HL-60 (cell line): ENCODE data around the gene RSRC1.

Experiments
- DNase-seq, 2 experiments: peaks; one replicate each; pipeline ENCODE4 v3.0.0-alpha.2; 2010 to 2020; ENCODE audit warnings: low read depth in 1 of 2, low spot score in 1 of 2
- H3K27ac ChIP-seq: fragments of 250-450 bp; sonication (Bioruptor Pico); replicated peaks from 2 replicates; pipeline ENCODE4 v1.5.1; 2020; ENCODE audit warnings: mild to moderate bottlenecking, moderate library complexity
- H3K27me3 ChIP-seq: fragments of 250-450 bp; sonication (Bioruptor Pico); 2 replicates; pipeline ENCODE4 v1.5.1; 2021; ENCODE audit warnings: mild to moderate bottlenecking, moderate library complexity; ENCODE audit not compliant: insufficient read depth, poor library complexity, severe bottlenecking
- H3K4me3 ChIP-seq: replicated peaks from 2 replicates; pipeline ENCODE4 v1.5.1; 2011; ENCODE audit warnings: mild to moderate bottlenecking, control low read depth, low read length; ENCODE audit not compliant: insufficient read depth
- CTCF ChIP-seq: IDR thresholded peaks from one replicate; pipeline ENCODE4 v1.5.1; 2011; ENCODE audit warnings: low read length, control low read depth, inconsistent platforms; ENCODE audit not compliant: insufficient read depth
- GABPA ChIP-seq: IDR thresholded peaks from 2 replicates; pipeline ENCODE4 v1.6.1; 2012; ENCODE audit warnings: low read depth
- POLR2AphosphoS5 ChIP-seq: IDR thresholded peaks from 2 replicates; pipeline ENCODE4 v1.6.1; 2012; ENCODE audit warnings: low read depth
- REST ChIP-seq: IDR thresholded peaks from 2 replicates; pipeline ENCODE4 v1.6.1; 2012; ENCODE audit warnings: low read depth; ENCODE audit not compliant: insufficient replicate concordance
- SPI1 ChIP-seq: IDR thresholded peaks from 2 replicates; pipeline ENCODE4 v1.6.1; 2012; ENCODE audit warnings: low read depth, mild to moderate bottlenecking, borderline replicate concordance

Gene RSRC1

GRCh38 chr3:158519776-158520175 is 409.9 kb downstream of the RSRC1 start:
- no peak for TF ChIP-seq POLR2AphosphoS5
- no peak for TF ChIP-seq REST
- no peak for TF ChIP-seq SPI1
- TF ChIP-seq CTCF: no peak
- TF ChIP-seq GABPA: no peak
- H3K4me3 ChIP-seq: no peak overlapping the region
- H3K27ac ChIP-seq: no peak overlapping the region
- no peak for DNase-seq
- no peaks in the 10 kb centered on the region for H3K27me3 ChIP-seq

DNA sequence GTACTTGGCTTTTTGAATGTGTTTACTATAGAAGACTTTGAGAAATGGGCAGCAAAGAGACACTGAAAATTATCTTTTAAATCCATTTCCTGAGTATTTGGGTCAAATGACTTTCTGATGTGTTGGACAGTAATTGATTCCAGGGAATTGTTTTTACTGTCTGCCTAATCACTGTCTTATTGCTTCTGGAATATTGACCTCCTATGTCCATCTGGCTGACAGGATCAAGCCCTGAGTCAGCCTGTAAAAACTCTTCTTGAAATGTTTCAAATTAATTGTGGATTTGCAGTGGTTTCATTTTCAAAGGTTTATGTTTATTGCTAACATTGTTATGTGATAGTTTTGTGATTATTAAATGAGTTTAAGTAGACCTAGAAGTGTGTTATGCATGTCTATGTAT is 410.5 kb downstream of the RSRC1 start:
- H3K27me3 ChIP-seq: no peaks in the 10 kb centered on the region
- no peak for DNase-seq
- H3K4me3 ChIP-seq: no peak overlapping the region
- H3K27ac ChIP-seq: no peak overlapping the region
- no peak for TF ChIP-seq SPI1
- TF ChIP-seq CTCF: no peak
- TF ChIP-seq REST: no peak
- TF ChIP-seq POLR2AphosphoS5: no peak
- no peak for TF ChIP-seq GABPA

GRCh38 chr3:158522221-158523136 is 412.6 kb downstream of the RSRC1 start:
- no peak overlapping the region for H3K4me3 ChIP-seq
- no peak overlapping the region for H3K27ac ChIP-seq
- H3K27me3 ChIP-seq: no peaks in the 10 kb centered on the region
- DNase-seq: no peak
- no peak for TF ChIP-seq SPI1
- TF ChIP-seq REST: no peak
- no peak for TF ChIP-seq CTCF
- TF ChIP-seq GABPA: no peak
- no peak for TF ChIP-seq POLR2AphosphoS5
